ENCODE measurements around the gene EP400. TPM values are rescaled to one million over a fixed set of nuclear protein-coding genes. Genes with fewer than 3 reads are reported as not detected.

EP400 gene
- total and polyA plus RNA-seq, 9 donors, result 19.6 to 60.7 (median 44.0) TPM

- intact Hi-C loops (cut with DNase I), result no loop called here
- Histone ChIP-seq H3K9me3 (no peaks in the 10 kb centered on the region), H3K27me3 (no peaks in the 10 kb centered on the region), H3K4me1 (ENCODE audit: insufficient read depth) (peaks cover 3% of the 10 kb centered on the region), H3K36me3 (peaks cover 3% of the 10 kb centered on the region), H3K27ac (no peak overlapping the region), H3K4me3 (no peak overlapping the region)
- TF ChIP-seq CTCF (IDR thresholded peaks at IDR 0.05) (no peak), EP300 (IDR thresholded peaks at IDR 0.05) (no peak), POLR2A (IDR thresholded peaks at IDR 0.05) (no peak)
- WGBS, 3 donors, result 90 to 93% (median 91%) methylated on average over 16 of the region's 16 CpGs
- DNase-seq, result no peak
Measured at GRCh38 chr12:132075714-132076553, 126.2 kb downstream of the EP400 start.

- Histone ChIP-seq H3K36me3 (peaks cover 3% of the 10 kb centered on the region), H3K4me3 (no peak overlapping the region), H3K27me3 (no peaks in the 10 kb centered on the region), H3K9me3 (no peaks in the 10 kb centered on the region), H3K4me1 (ENCODE audit: insufficient read depth) (peaks cover 3% of the 10 kb centered on the region), H3K27ac (no peak overlapping the region)
- DNase-seq, result no peak
- TF ChIP-seq CTCF (IDR thresholded peaks at IDR 0.05) (no peak), EP300 (IDR thresholded peaks at IDR 0.05) (no peak), POLR2A (IDR thresholded peaks at IDR 0.05) (no peak)
- intact Hi-C loops (cut with DNase I), result no loop called here
- 90 to 95% (median 95%) methylated on average over 10 of the region's 10 CpGs for WGBS, 3 donors
Measured at GRCh38 chr12:132076711-132077110, 127.0 kb downstream of the EP400 start.

- TF ChIP-seq POLR2A (IDR thresholded peaks at IDR 0.05) (no peak), EP300 (IDR thresholded peaks at IDR 0.05) (no peak), CTCF (IDR thresholded peaks at IDR 0.05) (no peak)
- no peaks in the 10 kb centered on the region for H3K9me3 ChIP-seq
- H3K4me1 ChIP-seq (ENCODE audit: insufficient read depth), result peaks cover 3% of the 10 kb centered on the region
- H3K4me3 ChIP-seq, result no peak overlapping the region
- WGBS, 3 donors, result 87 to 92% (median 92%) methylated on average over 29 of the region's 29 CpGs
- peaks cover 3% of the 10 kb centered on the region for H3K36me3 ChIP-seq
- no peak for DNase-seq
- H3K27ac ChIP-seq, result no peak overlapping the region
- intact Hi-C loops (cut with DNase I), result no loop called here
- H3K27me3 ChIP-seq, result no peaks in the 10 kb centered on the region
Measured at GRCh38 chr12:132077322-132078100, 127.8 kb downstream of the EP400 start.

DNA sequence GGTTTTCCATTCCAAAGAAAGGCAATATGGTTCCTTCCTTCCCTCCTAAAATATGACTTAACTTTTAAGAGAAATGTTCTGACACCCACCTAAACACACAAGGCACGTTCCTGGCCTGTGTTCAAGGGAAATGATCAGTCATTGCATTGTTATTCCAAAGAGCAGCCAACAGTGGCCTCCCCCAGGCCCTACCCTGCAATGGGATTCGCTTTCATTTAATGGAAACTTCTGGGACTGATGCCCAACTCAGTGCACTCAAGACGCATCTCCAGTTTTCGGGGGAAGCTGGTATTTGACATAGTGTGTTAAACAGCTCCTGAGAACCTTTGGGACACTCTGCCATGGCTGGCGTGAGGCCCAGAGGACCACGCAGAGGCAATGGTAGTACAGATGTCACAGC lies 128.4 kb downstream of the EP400 start:
- peak in 3 of 5 donors; percentile 44 to 58 (median 54) for DNase-seq
- Histone ChIP-seq H3K27me3 (no peaks in the 10 kb centered on the region), H3K36me3 (peaks cover 3% of the 10 kb centered on the region), H3K4me1 (ENCODE audit: insufficient read depth) (peaks cover 3% of the 10 kb centered on the region), H3K9me3 (no peaks in the 10 kb centered on the region), H3K27ac (peak overlapping the region in 1 of 2 donors; percentile 66), H3K4me3 (no peak overlapping the region)
- intact Hi-C loops (cut with DNase I), result no loop called here
- TF ChIP-seq CTCF (IDR thresholded peaks at IDR 0.05), result no peak
- no peak for TF ChIP-seq POLR2A (IDR thresholded peaks at IDR 0.05)
- no peak for TF ChIP-seq EP300 (IDR thresholded peaks at IDR 0.05)
- WGBS, 3 donors, result 27 to 35% (median 28%) methylated on average over 6 of the region's 6 CpGs
